HG03175 (cell line): ENCODE data around the gene RND1.
"Not testable (repeated sequence)": the region's sequence is repeated elsewhere in the genome, so short reads cannot be mapped to it uniquely, and the experiment has no call there.

Experiments
- ATAC-seq: cut with Tn5 transposase; IDR thresholded peaks from one replicate; pipeline ENCODE4 v1.9.1; 2021; ENCODE audit warnings: mild to moderate bottlenecking, moderate library complexity; ENCODE audit not compliant: unreplicated experiment

Gene RND1

GRCh38 chr12:48869191-48869590 is 3.5 kb upstream of the RND1 start:
- ATAC-seq: no peak

GRCh38 chr12:48868451-48868850 is 2.8 kb upstream of the RND1 start:
- ATAC-seq: no peak

- ATAC-seq: peak; percentile 31
Measured at GRCh38 chr12:48866052-48866711, 512 bp upstream of the RND1 start.

GRCh38 chr12:48863291-48863690 is 2.4 kb downstream of the RND1 start:
- no peak for ATAC-seq

- ATAC-seq: no peak
Measured at GRCh38 chr12:48862760-48863159, 2.9 kb downstream of the RND1 start.

GRCh38 chr12:48861111-48861510 is 4.6 kb downstream of the RND1 start:
- ATAC-seq: no peak

GRCh38 chr12:48860236-48860635 is 5.4 kb downstream of the RND1 start:
- ATAC-seq: not testable (repeated sequence)

- no peak for ATAC-seq
Measured at GRCh38 chr12:48859607-48860006, 6.1 kb downstream of the RND1 start.

- ATAC-seq: no peak
Measured at GRCh38 chr12:48858043-48858442, 7.6 kb downstream of the RND1 start.

- ATAC-seq: peak; percentile 34
Measured at GRCh38 chr12:48857278-48857994, 8.2 kb downstream of the RND1 start.

GRCh38 chr12:48856379-48856778 is 9.3 kb downstream of the RND1 start:
- ATAC-seq: no peak

GRCh38 chr12:48854932-48855331 is 10.7 kb downstream of the RND1 start:
- ATAC-seq: not testable (repeated sequence)

- ATAC-seq: no peak
Measured at GRCh38 chr12:48854488-48854887, 11.2 kb downstream of the RND1 start.

GRCh38 chr12:48852734-48853688 is 12.7 kb downstream of the RND1 start:
- peak; percentile 42 for ATAC-seq

GRCh38 chr12:48851883-48852733 is 13.6 kb downstream of the RND1 start, which contains the start of gene DDX23:
Gene DDX23 (minus strand): TSS chr12:48852163. CDS start chr12:48845782, 6,381 bp downstream.
- peak; percentile 94 for ATAC-seq

- ATAC-seq: not testable (repeated sequence)
Measured at GRCh38 chr12:48842021-48842420, 23.6 kb downstream of the RND1 start.

- ATAC-seq: no peak
Measured at GRCh38 chr12:48838048-48838447, 27.6 kb downstream of the RND1 start.

GRCh38 chr12:48832321-48833060 is 33.2 kb downstream of the RND1 start:
- no peak for ATAC-seq

GRCh38 chr12:48831257-48831656 is 34.4 kb downstream of the RND1 start:
- no peak for ATAC-seq
